Panc1 (cell line): ENCODE results near the gene SMAD7. TPM values are rescaled to one million over a fixed set of nuclear protein-coding genes. Genes with fewer than 3 reads are reported as not detected.

Experiments used
- ATAC-seq: fragments of 200-7000 bp; cut with Tn5 transposase; 2 replicates; pipeline ENCODE4 v1.9.1; 2020; ENCODE audit warnings: mild to moderate bottlenecking, moderate library complexity
- BruUV-seq: library from RNA; stranded (reverse); fragments of 400-500 nt; replicated peaks from 2 replicates; lab custom pipeline; 2021; lab: Mats Ljungman, UMichigan
- CTCF ChIA-PET: fragments of 300-600 bp; sonication (Branson Sonifier 250); formaldehyde crosslinking; loops from one replicate; lab custom pipeline; 2022; ENCODE audit warnings: antibody characterized with exemption; lab: Charles Lee
- POLR2A ChIA-PET: fragments of 300-600 bp; sonication (Branson Sonifier 250); formaldehyde crosslinking; loops from one replicate; lab custom pipeline; 2022; ENCODE audit warnings: antibody characterized with exemption; lab: Charles Lee
- DNase-seq: peaks from one replicate; pipeline ENCODE4 v3.0.0-alpha.2; 2010; ENCODE audit warnings: low read depth, low spot score
- H3K27ac ChIP-seq: 2 replicates; pipeline ENCODE4 v1.5.1; 2011; ENCODE audit warnings: mild to moderate bottlenecking, low read length, inconsistent platforms
- H3K27me3 ChIP-seq: fragments of 200-500 bp; sonication (Bioruptor generic); 2 replicates; pipeline ENCODE4 v1.6.0; 2014; ENCODE audit warnings: low read length, inconsistent platforms; ENCODE audit not compliant: control insufficient read depth, insufficient read depth
- H3K36me3 ChIP-seq: fragments of 200-500 bp; sonication (Bioruptor generic); 2 replicates; pipeline ENCODE4 v1.5.1; 2014; ENCODE audit warnings: inconsistent platforms, mild to moderate bottlenecking, low read length, moderate library complexity; ENCODE audit not compliant: control insufficient read depth, insufficient read depth
- H3K4me1 ChIP-seq: 2 replicates; pipeline ENCODE4 v1.5.1; 2011; ENCODE audit warnings: inconsistent platforms, mild to moderate bottlenecking, low read length, moderate library complexity; ENCODE audit not compliant: control insufficient read depth, insufficient read depth
- H3K4me3 ChIP-seq, 2 experiments: 2 replicates each; pipeline ENCODE4 v1.5.1; 2011 to 2012; ENCODE audit warnings: low read depth in 2 of 2, low read length in 2 of 2, mild to moderate bottlenecking in 2 of 2, inconsistent platforms in 1 of 2, moderate library complexity in 1 of 2
- H3K9me3 ChIP-seq: fragments of 200-500 bp; sonication (Bioruptor generic); 2 replicates; pipeline ENCODE4 v1.5.1; 2014; ENCODE audit warnings: low read depth, mild to moderate bottlenecking, inconsistent platforms, low read length, moderate library complexity; ENCODE audit not compliant: control insufficient read depth, insufficient read depth
- CTCF ChIP-seq: fragments of 450-650 bp; IDR thresholded peaks from 2 replicates; pipeline ENCODE4 v1.5.1; 2017; ENCODE audit warnings: mild to moderate bottlenecking
- POLR2AphosphoS5 ChIP-seq: IDR thresholded peaks from 2 replicates; pipeline ENCODE4 v1.6.1; 2012; ENCODE audit warnings: mild to moderate bottlenecking, low read depth, low read length, moderate library complexity
- REST ChIP-seq, 2 experiments: IDR thresholded peaks; 2 replicates each; pipeline ENCODE4 v1.6.1; 2011 to 2012; ENCODE audit warnings: low read depth in 2 of 2, control low read depth in 1 of 2, low read length in 1 of 2, mild to moderate bottlenecking in 1 of 2, moderate library complexity in 1 of 2; ENCODE audit not compliant: insufficient read depth in 1 of 2
- SIN3A ChIP-seq: IDR thresholded peaks from 2 replicates; pipeline ENCODE4 v1.6.1; 2012; ENCODE audit warnings: low read depth, mild to moderate bottlenecking, low read length, moderate library complexity, borderline replicate concordance; ENCODE audit not compliant: insufficient read depth
- TCF7L2 ChIP-seq: IDR thresholded peaks from 2 replicates; pipeline ENCODE4 v1.6.1; 2011; ENCODE audit warnings: mild to moderate bottlenecking, low read depth, low read length, inconsistent platforms
- in situ Hi-C: cut with HindIII; loops from 2 replicates; pipeline ENCODE4 v1.10.0; 2016; ENCODE audit warnings: low sequenced_read_pairs, low pct_unique_long_range_greater_than_20kb
- intact Hi-C: fragments of 100-400 bp; cut with micrococcal nuclease; formaldehyde crosslinking; loops from one replicate; pipeline ENCODE4 v1.10.0; 2022; ENCODE audit not compliant: unreplicated experiment
- total RNA-seq: library from RNA; stranded (reverse); gene quantifications from one replicate; pipeline ENCODE4 v1.2.1, GENCODE V29; 2021; ENCODE audit not compliant: unreplicated experiment

Gene SMAD7
- total RNA-seq, 1 experiment from 2014 or later = 21.3 TPM

GRCh38 chr18:48989304-48990303 is 38.8 kb upstream of the SMAD7 start:
- H3K4me1 ChIP-seq = peaks cover 44% of the 10 kb centered on the region
- H3K27me3 ChIP-seq = no peaks in the 10 kb centered on the region
- DNase-seq (no peak), ATAC-seq (no peak)
- BruUV-seq = no TSS peak
- H3K27ac ChIP-seq = peak overlapping the region; percentile 72; the same call in 1 of the 2 replicates
- H3K9me3 ChIP-seq = no peaks in the 10 kb centered on the region
- H3K4me3 ChIP-seq = no peak overlapping the region
- ChIA-PET POLR2A (no interaction called here), CTCF (no interaction called here)
- TF ChIP-seq REST (IDR thresholded peaks at IDR 0.05; ENCODE audit: insufficient read depth in 1 of 2, low read depth in 2 of 2, low read length in 1 of 2) = no peak
- TF ChIP-seq SIN3A = no peak
- TF ChIP-seq POLR2AphosphoS5 = no peak
- TF ChIP-seq CTCF = no peak
- no peak for TF ChIP-seq TCF7L2
- in situ Hi-C loops = no loop called here
- intact Hi-C loops = no loop called here
- H3K36me3 ChIP-seq = no peaks in the 10 kb centered on the region

- POLR2A ChIA-PET = interaction anchor here (0.7 kb wide), 1 partner anchor 355 kb away, joined by 4 read pairs; no protein-coding TSS in a partner anchor
- in situ Hi-C loops (no loop called here), intact Hi-C loops (no loop called here)
- no peak overlapping the region for H3K4me3 ChIP-seq
- CTCF ChIA-PET = no interaction called here
- H3K36me3 ChIP-seq = no peaks in the 10 kb centered on the region
- peaks cover 37% of the 10 kb centered on the region for H3K4me1 ChIP-seq
- BruUV-seq = no TSS peak
- TF ChIP-seq REST (IDR thresholded peaks at IDR 0.05; ENCODE audit: insufficient read depth in 1 of 2, low read depth in 2 of 2, low read length in 1 of 2) (no peak), CTCF (no peak), SIN3A (no peak), POLR2AphosphoS5 (no peak), TCF7L2 (no peak)
- no peak for DNase-seq
- no peaks in the 10 kb centered on the region for H3K9me3 ChIP-seq
- ATAC-seq = no peak
- H3K27ac ChIP-seq = no peak overlapping the region
- H3K27me3 ChIP-seq = no peaks in the 10 kb centered on the region
These were observed 37.9 kb upstream of the SMAD7 start for GRCh38 chr18:48988508-48989303.
